H1 (cell line): ENCODE measurements around the gene APBB1. TPM values are rescaled to one million over a fixed set of nuclear protein-coding genes. Genes with fewer than 3 reads are reported as not detected.

ENCODE experiments used
- CTCF ChIA-PET: fragments of 300-600 bp; sonication (Branson Sonifier 250); formaldehyde crosslinking; loops from one replicate; lab custom pipeline; 2021; ENCODE audit not compliant: partially characterized antibody; lab: Charles Lee
- POLR2A ChIA-PET: fragments of 300-600 bp; sonication (Branson Sonifier 250); formaldehyde crosslinking; loops from one replicate; lab custom pipeline; 2021; ENCODE audit warnings: inconsistent platforms; ENCODE audit not compliant: partially characterized antibody; lab: Charles Lee
- DNase-seq, 2 experiments: peaks; one replicate each; pipeline versions ENCODE4 v3.0.0 to v3.0.0-alpha.2; 2010 to 2022; ENCODE audit warnings: low spot score in 2 of 2, low read depth in 1 of 2, mixed read lengths in 1 of 2
- FAIRE-seq: peaks from 2 replicates; lab custom pipeline; 2011; peaks lifted over from hg19 to GRCh38; lab: Jason Lieb, UNC
- H2AFZ ChIP-seq: 2 replicates; pipeline ENCODE4 v1.8.1; 2012; ENCODE audit warnings: low read length, inconsistent platforms
- H2AK5ac ChIP-seq: 2 replicates; pipeline ENCODE4 v1.6.1; 2013; ENCODE audit warnings: low read depth, low read length
- H2BK120ac ChIP-seq: replicated peaks from 2 replicates; pipeline ENCODE3; 2013; ENCODE audit warnings: low read depth, low read length, inconsistent platforms
- H2BK12ac ChIP-seq: 2 replicates; pipeline ENCODE4 v1.6.1; 2013; ENCODE audit warnings: low read depth, low read length
- H2BK15ac ChIP-seq: 2 replicates; pipeline ENCODE4 v1.6.1; 2013; ENCODE audit warnings: low read length
- H2BK20ac ChIP-seq: 2 replicates; pipeline ENCODE4 v1.6.1; 2013; ENCODE audit warnings: low read length
- H2BK5ac ChIP-seq: 2 replicates; pipeline ENCODE4 v1.6.1; 2013; ENCODE audit warnings: low read depth, low read length
- H3K14ac ChIP-seq: 2 replicates; pipeline ENCODE4 v1.6.1; 2013; ENCODE audit warnings: inconsistent platforms; ENCODE audit not compliant: insufficient read length
- H3K18ac ChIP-seq: 2 replicates; pipeline ENCODE4 v1.6.1; 2013; ENCODE audit warnings: low read length; ENCODE audit errors: extremely low read depth
- H3K23ac ChIP-seq: 2 replicates; pipeline ENCODE4 v1.6.1; 2013; ENCODE audit warnings: inconsistent platforms; ENCODE audit not compliant: insufficient read length
- H3K23me2 ChIP-seq: 2 replicates; pipeline ENCODE4 v1.6.1; 2013; ENCODE audit warnings: low read depth, low read length
- H3K27ac ChIP-seq: 2 replicates; pipeline ENCODE4 v1.6.1; 2011; ENCODE audit warnings: low read depth, low read length, inconsistent platforms
- H3K27me3 ChIP-seq, 4 experiments: replicated peaks in 1 of 4; 1 replicate in 1 of 4; 2 replicates in 3 of 4; pipeline versions ENCODE4 v1.6.1 to v1.8.1; 2011 to 2013; ENCODE audit warnings: low read length in 3 of 4, mild to moderate bottlenecking in 3 of 4, inconsistent platforms in 2 of 4, mixed read lengths in 2 of 4, moderate library complexity in 1 of 4; ENCODE audit not compliant: control insufficient read depth in 3 of 4, insufficient read depth in 3 of 4; ENCODE audit errors: extremely low read depth in 1 of 4
- H3K36me3 ChIP-seq, 4 experiments: 2 replicates each; pipeline versions ENCODE4 v1.6.1 to v1.8.1; 2011 to 2013; ENCODE audit warnings: mild to moderate bottlenecking in 4 of 4, low read length in 3 of 4, moderate library complexity in 2 of 4, control low read depth in 1 of 4, inconsistent platforms in 1 of 4; ENCODE audit not compliant: insufficient read depth in 4 of 4, control insufficient read depth in 2 of 4
- H3K4ac ChIP-seq: replicated peaks from 2 replicates; pipeline ENCODE3; 2013; ENCODE audit warnings: low read length, low read depth, mixed read lengths, inconsistent platforms; ENCODE audit not compliant: insufficient read length
- H3K4me1 ChIP-seq, 4 experiments: replicated peaks in 1 of 4; 1 replicate in 1 of 4; 2 replicates in 3 of 4; pipeline versions ENCODE4 v1.6.1 to v1.8.1; 2011 to 2013; ENCODE audit warnings: low read length in 3 of 4, inconsistent platforms in 2 of 4, mixed read lengths in 1 of 4; ENCODE audit not compliant: insufficient read depth in 4 of 4, control insufficient read depth in 3 of 4
- H3K4me2 ChIP-seq, 2 experiments: 2 replicates each; pipeline versions ENCODE4 v1.6.1 to v1.8.1; 2011 to 2013; ENCODE audit warnings: low read depth in 2 of 2, low read length in 2 of 2, control low read depth in 1 of 2, inconsistent platforms in 1 of 2, mild to moderate bottlenecking in 1 of 2; ENCODE audit not compliant: insufficient read depth in 1 of 2
- H3K4me3 ChIP-seq, 4 experiments: fragments of 200-600, 300-600 bp in 1 of 4; sonication (generic), shearing (Covaris generic), sonication (Bioruptor Twin) in 1 of 4; 2 replicates each; pipeline versions ENCODE4 v1.5.1 to v1.8.1; 2011 to 2016; ENCODE audit warnings: low read length in 4 of 4, low read depth in 3 of 4, control low read depth in 2 of 4, inconsistent platforms in 2 of 4, mild to moderate bottlenecking in 2 of 4, mixed read lengths in 1 of 4, moderate library complexity in 1 of 4; ENCODE audit not compliant: insufficient read depth in 2 of 4; ENCODE audit errors: extremely low read depth in 1 of 4
- H3K56ac ChIP-seq: replicated peaks from 2 replicates; pipeline ENCODE3; 2013; ENCODE audit warnings: low read depth, mild to moderate bottlenecking, mixed read lengths, low read length, inconsistent platforms; ENCODE audit not compliant: insufficient read length
- H3K79me1 ChIP-seq: 2 replicates; pipeline ENCODE4 v1.6.1; 2013; ENCODE audit warnings: low read depth, low read length, control low read depth
- H3K79me2 ChIP-seq, 2 experiments: 2 replicates each; pipeline versions ENCODE4 v1.6.1 to v1.8.1; 2012 to 2013; ENCODE audit warnings: low read length in 2 of 2, mild to moderate bottlenecking in 2 of 2, inconsistent platforms in 1 of 2; ENCODE audit not compliant: insufficient read depth in 2 of 2, control insufficient read depth in 1 of 2
- H3K9ac ChIP-seq, 4 experiments: replicated peaks in 1 of 4; 1 replicate in 1 of 4; 2 replicates in 3 of 4; pipeline versions ENCODE4 v1.6.1 to v1.8.1; 2011 to 2013; ENCODE audit warnings: low read depth in 3 of 4, low read length in 3 of 4, control low read depth in 2 of 4, mild to moderate bottlenecking in 2 of 4, moderate library complexity in 2 of 4, inconsistent platforms in 1 of 4; ENCODE audit errors: extremely low read depth in 1 of 4
- H3K9me3 ChIP-seq, 2 experiments: 2 replicates each; pipeline versions ENCODE4 v1.6.1 to v1.8.1; 2012 to 2013; ENCODE audit warnings: mild to moderate bottlenecking in 2 of 2, moderate library complexity in 2 of 2, control low read depth in 1 of 2, inconsistent platforms in 1 of 2, low read depth in 1 of 2, low read length in 1 of 2, mixed read lengths in 1 of 2; ENCODE audit not compliant: insufficient read depth in 2 of 2
- H4K20me1 ChIP-seq, 2 experiments: replicated peaks in 1 of 2; 2 replicates each; pipeline versions ENCODE3 to v1.8.1; 2011 to 2013; ENCODE audit warnings: inconsistent platforms in 2 of 2, low read length in 2 of 2, mild to moderate bottlenecking in 1 of 2; ENCODE audit not compliant: insufficient read depth in 2 of 2, control insufficient read depth in 1 of 2
- H4K5ac ChIP-seq: 2 replicates; pipeline ENCODE4 v1.6.1; 2013; ENCODE audit warnings: low read length, low read depth, mixed read lengths, inconsistent platforms; ENCODE audit not compliant: insufficient read length
- H4K8ac ChIP-seq: 2 replicates; pipeline ENCODE4 v1.8.0; 2013; ENCODE audit warnings: mild to moderate bottlenecking, moderate library complexity, low read length, inconsistent platforms; ENCODE audit not compliant: insufficient read depth; ENCODE audit errors: extremely low read depth
- H4K91ac ChIP-seq: replicated peaks from 2 replicates; pipeline ENCODE3; 2013; ENCODE audit warnings: low read length, mixed read lengths, inconsistent platforms; ENCODE audit not compliant: insufficient read length
- BRCA1 ChIP-seq: IDR thresholded peaks from 2 replicates; pipeline ENCODE4 v1.6.1; 2012; ENCODE audit warnings: low read depth, low read length, improper control_type of control experiment
- CEBPB ChIP-seq: IDR thresholded peaks from 2 replicates; pipeline ENCODE4 v1.6.1; 2012; ENCODE audit warnings: low read depth, low read length
- CHD1 ChIP-seq: IDR thresholded peaks from 2 replicates; pipeline ENCODE4 v1.6.1; 2012; ENCODE audit warnings: low read depth, low read length, improper control_type of control experiment
- POLR2A ChIP-seq, 2 experiments: IDR thresholded peaks; 1 replicate in 1 of 2; 2 replicates in 1 of 2; pipeline ENCODE4 v1.6.1; 2011; ENCODE audit warnings: low read depth in 2 of 2, low read length in 2 of 2, mild to moderate bottlenecking in 2 of 2; ENCODE audit errors: control extremely low read depth in 1 of 2
- SP2 ChIP-seq: IDR thresholded peaks from 2 replicates; pipeline ENCODE4 v1.6.1; 2012; ENCODE audit warnings: mild to moderate bottlenecking, low read length, inconsistent platforms
- TAF1 ChIP-seq: IDR thresholded peaks from 2 replicates; pipeline ENCODE4 v1.6.1; 2011; ENCODE audit warnings: mild to moderate bottlenecking, low read depth, low read length
- TAF7 ChIP-seq: optimal IDR thresholded peaks from 2 replicates; pipeline ENCODE3; 2011; ENCODE audit warnings: low read depth, mild to moderate bottlenecking, inconsistent platforms, low read length, moderate library complexity, borderline replicate concordance
- WGBS, 2 experiments: shearing (Covaris generic) in 1 of 2; methylation state at CpG; one replicate each; pipeline versions ENCODE4 v1.1.6 to v1.1.7; 2013 to 2015; ENCODE audit warnings: low lambda C conversion rate in 2 of 2, mixed read lengths in 2 of 2, inconsistent platforms in 1 of 2, low coverage in 1 of 2, missing lambda C conversion rate in 1 of 2; ENCODE audit not compliant: insufficient replicate concordance in 2 of 2, insufficient coverage in 1 of 2, insufficient read length in 1 of 2; ENCODE audit errors: extremely low coverage in 1 of 2, missing lambda C conversion rate in 1 of 2; 5-methylcytosine and 5-hydroxymethylcytosine counted together
- polyA plus RNA-seq, 7 experiments: library from polyadenylated mRNA; depleted of rRNA in 3 of 7; stranded (reverse) in 5 of 7; unstranded in 2 of 7; fragments of >200 nt in 5 of 7; fragments of 200-250 nt in 2 of 7; gene quantifications; 1 replicate in 5 of 7; 2 replicates in 1 of 7; 4 replicates in 1 of 7; pipeline versions ENCODE4 v1.2.1 to v1.2.3, GENCODE V29; 2011 to 2013; ENCODE audit warnings: missing spikeins in 2 of 7, mixed read lengths in 2 of 7
- total RNA-seq: library from RNA; stranded (reverse); fragmentation: NEBNext Ultra II Directional; extraction: Animal tissue kit (Norgen Biotek cat#: 25700); gene quantifications from 2 replicates; pipeline ENCODE4 v1.2.1, GENCODE V29; 2021

The APBB1 gene
- total and polyA plus RNA-seq, 2 of the 8 experiments (the other 6 are each of a cell fraction or from before 2014, with no cell fraction given): 23.9 to 33.1 TPM

DNA sequence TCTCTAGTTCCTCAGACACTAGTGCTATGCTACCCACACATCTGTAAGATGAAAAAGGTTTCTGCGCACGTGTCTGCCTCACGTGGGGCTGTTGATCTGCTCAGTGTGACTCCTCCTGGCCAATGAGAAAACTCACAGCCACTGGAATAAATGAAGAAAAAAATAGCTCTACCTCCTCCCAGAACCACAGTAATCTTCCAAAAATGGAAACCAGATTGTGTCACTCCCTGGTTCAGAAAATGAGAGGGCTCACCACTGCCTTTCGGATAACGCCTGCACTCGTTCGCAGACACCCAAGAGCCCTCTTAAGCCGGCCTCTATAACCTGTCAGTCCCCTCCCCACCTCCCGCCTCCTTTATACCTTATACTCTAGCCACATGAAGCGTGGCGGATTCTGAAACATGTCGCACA is 5.1 kb downstream of the APBB1 start:
- H3K9ac ChIP-seq: no peak overlapping the region
- H3K56ac ChIP-seq: no peak overlapping the region
- H3K36me3 ChIP-seq: no peaks in the 10 kb centered on the region
- no peak overlapping the region for H3K27ac ChIP-seq
- peaks cover 0 to 1% of the 10 kb centered on the region in 2 experiments for H4K20me1 ChIP-seq
- TF ChIP-seq CEBPB (no peak), BRCA1 (no peak), TAF1 (no peak), TAF7 (no peak), CHD1 (no peak), POLR2A (IDR thresholded peaks at IDR 0.05; ENCODE audit: control extremely low read depth in 1 of 2, low read depth in 2 of 2, low read length in 2 of 2) (no peak), SP2 (no peak)
- H3K4me2 ChIP-seq: no peak overlapping the region
- ChIA-PET POLR2A (no interaction called here), CTCF (interaction anchor here (0.7 to 3.2 kb wide), 6 partner anchors 16 to 116 kb away, joined by 3 to 11 read pairs (median 8); no protein-coding TSS in a partner anchor)
- H3K14ac ChIP-seq: no peak overlapping the region
- no peak overlapping the region for H2BK120ac ChIP-seq
- no peak overlapping the region for H2BK5ac ChIP-seq
- no peak overlapping the region for H3K23ac ChIP-seq
- H2BK20ac ChIP-seq: no peak overlapping the region
- no peak overlapping the region for H3K4me3 ChIP-seq
- H2AK5ac ChIP-seq: no peak overlapping the region
- no peak for DNase-seq
- H4K91ac ChIP-seq: no peak overlapping the region
- 88% methylated on average over 12 of the region's 12 CpGs; no CpG with 5 or more reads in 1 of the 2 experiments for WGBS, 2 experiments
- peaks cover 0 to 5% (median 4%) of the 10 kb centered on the region in 4 experiments; a peak in 4 of 7 replicates for H3K4me1 ChIP-seq
- no peak overlapping the region for H2BK12ac ChIP-seq
- H2BK15ac ChIP-seq: no peak overlapping the region
- FAIRE-seq: no peak
- no peak overlapping the region for H3K4ac ChIP-seq
- H3K18ac ChIP-seq: no peak overlapping the region
- H4K5ac ChIP-seq: no peak overlapping the region
- H3K79me1 ChIP-seq: 0 out of 2 replicates have a peak, but pooled peaks cover 2% of the 10 kb centered on the region
- no peaks in the 10 kb centered on the region for H3K27me3 ChIP-seq
- peaks cover 5% of the 10 kb centered on the region; the same call in 1 of the 2 replicates for H3K23me2 ChIP-seq
- H2AFZ ChIP-seq: no peak overlapping the region
- H3K9me3 ChIP-seq: no peaks in the 10 kb centered on the region
- H4K8ac ChIP-seq: 0 out of 2 replicates have a peak overlapping the region, but pooled peaks have one; percentile 29
- no peaks in the 10 kb centered on the region for H3K79me2 ChIP-seq
